Stimulated activated CD4-positive, alpha-beta T cell treated with anti-CD3 and anti-CD28 coated beads, Interleukin-12 subunit alpha, Interleukin-12 subunit beta, amount 100 ng/mL, for 48 hours (primary cell): ENCODE data around the gene MEX3B.

ENCODE experiments used
- DNase-seq, 3 donors: peaks; one replicate each; pipeline ENCODE4 v3.0.0-alpha.2; 2020; ENCODE audit warnings: low read depth in 2 of 3, low spot score in 1 of 3

Gene MEX3B

DNA sequence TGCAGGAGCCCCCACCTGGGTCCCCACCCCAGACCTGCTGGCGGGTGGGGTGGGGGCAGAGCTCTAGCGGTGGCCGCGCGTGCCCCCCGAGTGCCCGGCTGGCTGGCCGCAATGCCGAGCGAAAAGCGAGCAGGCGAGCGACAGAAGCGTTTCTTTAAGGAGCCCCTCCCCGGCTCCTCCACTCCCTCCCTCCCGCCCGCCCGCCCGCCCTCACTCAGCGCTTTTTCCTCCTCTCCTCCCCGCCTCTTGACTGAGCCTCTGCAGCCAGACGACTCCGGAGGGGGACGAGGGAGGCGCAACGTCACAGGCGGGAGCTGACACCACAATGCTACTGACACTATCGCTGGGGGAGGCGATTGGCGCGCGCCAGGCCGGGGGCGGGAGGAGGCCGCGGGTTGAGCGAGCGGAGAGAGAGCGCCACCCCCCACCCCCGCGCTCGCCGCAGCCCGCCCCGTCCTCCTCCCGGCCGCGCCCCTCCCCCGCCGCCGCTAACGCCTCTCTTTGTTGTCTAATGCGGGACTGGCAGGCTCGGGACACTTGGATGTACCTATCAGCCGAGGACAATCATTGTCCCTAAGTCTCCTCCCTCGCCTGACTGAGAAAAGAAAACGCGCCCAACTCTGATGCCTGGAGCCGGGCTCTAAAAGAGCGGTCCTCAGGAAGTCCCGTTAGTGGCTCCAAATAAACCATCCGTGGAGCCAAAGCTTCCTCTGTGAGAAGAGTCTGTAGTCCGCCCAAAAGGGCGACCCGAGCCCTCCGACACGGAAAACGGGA lies at the start of gene MEX3B:
Gene MEX3B, minus strand, starts transcription at position 127 of the 774 bp plus-strand sequence. CDS start 313 bp downstream, outside the sequence.
- peak; percentile 82 to 88 (median 88) for DNase-seq

DNA sequence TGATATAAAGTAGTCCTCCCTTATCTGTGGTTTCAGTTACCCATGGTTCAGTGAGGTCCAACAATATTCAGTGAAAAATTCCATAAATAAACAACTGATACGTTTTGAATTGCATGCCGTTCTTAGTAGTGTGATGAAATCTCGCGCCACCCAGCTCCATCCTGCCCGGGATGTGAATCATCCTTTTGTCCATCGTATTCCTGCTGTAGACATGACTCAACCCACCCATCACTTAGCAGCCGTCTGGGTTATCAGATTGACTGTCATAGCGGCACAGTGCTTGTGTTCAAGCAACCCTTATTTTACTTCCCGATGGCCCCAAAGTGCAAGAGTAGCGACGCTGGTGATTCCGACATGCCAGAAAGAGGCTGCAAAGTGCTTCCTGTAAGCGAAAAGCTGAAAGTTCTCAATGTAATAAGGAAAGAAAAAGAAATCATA lies 48.0 kb upstream of the MEX3B start:
- DNase-seq: no peak

DNA sequence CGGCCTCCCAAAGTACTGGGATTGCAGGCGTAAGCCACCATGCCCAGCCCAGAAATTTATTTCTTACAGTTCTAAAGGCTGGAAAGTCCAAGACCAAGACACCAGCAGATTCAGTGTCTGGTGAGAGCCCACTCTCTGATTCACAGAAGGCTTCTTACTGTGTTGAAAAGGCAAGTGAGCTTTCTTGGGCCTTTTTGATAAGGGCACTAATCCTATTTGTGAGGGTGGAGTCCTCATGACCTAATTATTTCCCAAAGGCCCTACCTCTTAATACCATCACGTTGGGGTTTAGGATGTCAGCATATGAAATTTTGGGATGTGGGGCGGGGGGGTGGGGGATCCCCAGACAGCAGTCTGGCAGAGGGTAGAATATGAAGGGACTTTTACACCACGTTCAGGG lies 47.5 kb upstream of the MEX3B start:
- no peak for DNase-seq

DNA sequence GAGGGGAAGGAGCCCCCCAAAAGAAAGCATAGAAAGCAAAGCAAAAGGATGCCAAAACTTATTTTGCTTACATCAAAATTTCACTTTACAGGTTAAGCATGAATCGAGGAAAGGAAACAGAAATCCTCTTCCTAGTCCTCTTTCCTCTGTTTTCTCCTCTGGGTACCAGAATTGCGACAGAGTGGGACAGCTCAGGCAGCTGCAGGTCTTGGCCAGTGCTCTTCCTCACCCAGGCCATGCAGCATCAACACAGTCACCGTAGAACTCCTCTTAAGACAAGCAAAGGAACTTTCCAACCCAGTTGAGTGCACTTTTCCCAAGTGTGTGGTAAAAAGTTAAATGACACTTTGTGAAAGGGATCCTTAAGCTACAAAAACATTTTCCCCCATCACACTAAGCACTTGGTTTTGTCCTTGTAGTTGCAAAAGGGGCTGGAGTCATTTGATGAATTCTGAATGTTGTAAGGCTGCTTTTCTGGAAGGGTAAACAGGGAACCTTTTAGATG lies 45.9 kb upstream of the MEX3B start:
- no peak for DNase-seq

DNA sequence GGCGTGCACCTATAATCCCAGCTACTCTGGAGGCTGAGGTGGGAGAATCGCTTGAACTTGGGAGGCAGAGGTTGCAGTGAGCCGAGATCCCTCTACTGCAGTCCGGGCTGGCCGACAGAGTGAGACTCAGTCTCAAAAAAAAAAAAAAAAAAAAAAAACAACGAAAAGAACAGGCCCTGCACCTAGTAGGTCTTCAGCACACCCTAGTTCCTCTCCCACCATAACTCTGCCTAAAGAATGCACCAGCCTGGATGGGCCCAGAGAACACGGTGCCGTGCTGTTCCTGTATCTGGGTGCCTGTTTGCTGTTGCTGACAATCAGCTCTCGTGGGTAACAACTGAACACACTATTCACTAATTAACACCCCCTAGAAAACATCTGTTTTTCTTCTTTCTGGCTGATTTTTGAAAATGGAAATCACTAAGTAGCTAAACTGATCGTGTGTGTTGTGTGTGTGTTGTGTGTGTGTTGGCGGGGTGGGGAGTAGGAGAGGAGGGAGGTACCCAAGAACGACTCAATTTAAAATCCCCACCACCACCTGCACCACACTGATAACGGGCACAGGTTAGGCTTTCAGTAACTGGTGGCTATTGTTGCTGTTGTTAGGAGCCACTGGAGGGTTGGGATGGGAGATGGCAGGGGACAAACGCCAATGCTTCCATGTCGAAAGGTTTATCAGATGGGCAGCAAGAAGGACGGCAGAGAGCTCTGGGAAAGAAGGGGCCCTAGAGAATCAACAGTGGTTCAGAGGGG lies 40.6 kb upstream of the MEX3B start:
- no peak for DNase-seq

DNA sequence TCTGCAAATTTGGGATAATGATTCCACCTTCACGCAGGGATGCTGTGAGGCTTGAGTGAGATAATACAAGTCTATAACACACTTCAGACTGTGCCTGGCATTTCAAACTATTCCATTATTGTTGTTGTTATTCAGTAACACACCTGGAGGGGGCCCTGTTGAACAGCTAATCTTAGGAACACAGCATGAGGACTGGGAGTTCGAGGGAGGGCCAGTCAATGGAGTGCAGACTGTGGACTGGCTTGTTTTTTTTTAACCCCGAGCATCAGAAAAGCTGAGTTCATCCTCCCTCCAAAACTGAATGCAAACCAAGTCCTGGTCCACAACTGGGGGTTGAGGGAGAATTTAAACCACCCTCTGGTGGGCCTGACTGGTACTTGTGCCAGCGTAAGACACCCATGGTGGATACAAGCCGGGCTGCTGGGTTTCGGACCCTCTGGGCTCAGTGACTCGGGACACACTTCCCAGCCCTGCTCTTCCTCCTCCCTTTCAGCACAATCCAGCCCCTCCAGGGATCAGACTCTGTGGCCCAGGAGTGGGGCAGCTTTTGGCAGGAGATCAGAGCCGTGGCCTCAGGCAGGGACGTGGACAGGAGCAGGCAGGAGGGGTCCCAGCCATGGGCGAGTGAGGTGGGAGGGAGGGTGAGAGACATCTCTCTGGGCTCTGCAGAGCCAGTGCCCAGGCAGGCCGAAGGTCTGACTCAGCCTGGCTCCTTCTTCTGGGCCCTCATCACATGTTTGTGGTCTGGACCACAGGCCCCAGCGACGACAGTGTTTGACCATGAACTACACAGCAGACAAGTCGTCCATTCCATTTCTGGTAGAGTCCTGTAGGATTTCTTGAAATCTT lies 36.3 kb upstream of the MEX3B start:
- DNase-seq: no peak

DNA sequence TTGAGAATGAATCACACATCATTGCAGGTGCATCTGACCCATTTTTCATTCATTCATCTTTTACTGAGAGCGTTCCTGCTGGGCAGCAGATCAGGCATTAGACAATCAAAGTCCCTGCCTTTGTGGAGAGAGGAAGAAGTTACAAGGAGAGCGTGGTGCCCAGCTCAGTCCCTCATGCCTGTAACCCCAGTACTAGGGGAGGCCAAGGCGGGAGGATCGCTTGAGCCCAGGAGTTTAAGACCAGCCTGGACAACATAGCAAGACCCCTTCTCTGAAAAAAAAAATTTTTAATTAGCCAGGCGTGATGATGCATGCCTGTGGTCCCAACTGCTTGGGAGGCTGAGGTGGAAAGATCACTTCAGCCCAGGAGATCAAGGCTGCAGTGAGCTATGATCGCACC lies 35.0 kb upstream of the MEX3B start:
- no peak for DNase-seq

DNA sequence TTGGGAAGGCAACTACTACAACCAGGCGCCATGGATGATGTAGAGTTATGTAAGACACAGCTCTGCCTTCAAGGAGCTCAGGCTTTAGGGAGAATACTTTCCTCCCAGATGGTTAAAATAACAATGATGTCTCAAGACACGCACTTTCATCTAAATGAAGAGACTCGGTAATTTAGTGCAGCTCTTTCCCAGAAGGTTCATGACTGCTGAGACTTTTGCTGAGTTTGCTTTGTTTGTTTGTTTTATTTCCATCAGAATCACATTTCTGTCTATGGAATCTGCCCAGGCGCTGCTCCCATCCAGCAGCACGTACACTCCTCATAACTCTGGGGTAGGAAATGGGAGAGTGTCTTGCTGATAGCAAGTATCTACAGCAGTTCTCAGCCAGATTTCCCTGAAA lies 33.9 kb upstream of the MEX3B start:
- DNase-seq: no peak

DNA sequence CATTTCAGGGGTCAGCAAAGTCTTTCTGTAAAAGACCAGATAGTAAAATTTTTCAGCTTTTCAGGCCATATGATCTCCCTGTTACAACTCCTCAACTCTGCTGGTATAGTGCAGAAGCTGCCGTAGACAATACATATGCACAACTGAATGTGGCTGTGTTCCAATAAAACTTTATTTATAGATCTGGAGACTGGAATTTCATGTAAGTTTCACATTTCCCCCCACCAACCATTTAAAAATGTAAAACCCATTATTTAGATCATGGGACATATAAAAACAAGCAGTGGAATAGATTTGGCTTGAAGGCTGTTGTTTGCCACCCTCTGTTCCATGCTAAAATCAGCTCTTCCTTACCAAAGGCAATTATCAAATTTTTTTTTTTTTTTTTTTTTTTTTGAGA lies 28.8 kb upstream of the MEX3B start:
- no peak for DNase-seq

DNA sequence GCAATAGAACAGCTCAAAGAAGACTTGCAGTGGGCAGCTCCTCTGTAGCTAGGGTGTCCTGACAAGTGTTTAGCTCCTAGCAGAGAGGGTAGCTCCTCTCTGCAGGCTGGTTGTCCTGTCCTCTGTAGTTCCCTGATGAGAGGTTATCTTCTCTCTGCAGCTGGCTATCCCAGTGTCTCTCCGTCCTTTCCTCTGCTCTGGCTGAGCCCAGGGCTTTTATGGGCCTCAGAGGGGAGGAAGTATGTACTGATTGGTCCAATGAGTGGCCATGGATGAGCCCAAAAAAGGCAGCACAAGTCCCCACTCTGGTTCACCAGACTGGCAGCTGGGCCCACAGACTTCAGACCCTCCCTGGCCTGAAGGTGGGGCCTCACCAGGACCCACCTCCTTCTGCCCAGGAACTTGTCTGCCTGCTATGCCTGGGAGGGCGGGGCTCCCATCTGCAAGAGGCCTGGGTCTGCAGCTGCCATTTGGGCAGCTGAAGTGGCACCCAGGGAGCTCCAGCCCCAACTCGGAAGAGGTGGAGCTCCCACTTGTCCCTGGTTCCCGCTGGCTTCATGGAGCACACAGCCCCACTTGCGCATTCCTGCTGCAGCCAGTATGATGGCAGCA lies 27.2 kb upstream of the MEX3B start:
- no peak for DNase-seq

DNA sequence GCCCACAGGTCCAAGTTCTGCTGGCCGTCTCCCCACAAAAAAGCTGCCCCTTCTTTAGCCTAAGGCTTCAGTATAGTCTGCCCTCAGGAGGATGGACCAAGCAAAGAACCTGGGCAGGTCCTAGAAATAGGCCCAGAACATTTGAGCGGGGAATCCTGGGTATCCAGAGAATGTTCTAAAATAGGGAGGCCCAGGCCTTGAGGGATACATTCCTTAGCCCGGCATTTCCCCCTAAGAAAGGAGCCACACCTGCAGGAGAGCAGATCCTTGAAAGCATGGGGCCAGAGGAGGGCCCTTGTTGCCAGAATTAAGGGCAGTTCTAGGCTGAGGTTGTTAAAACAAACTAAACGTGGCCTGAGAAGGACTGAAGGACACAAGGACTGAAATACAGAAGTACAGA lies 20.6 kb upstream of the MEX3B start:
- no peak for DNase-seq

DNA sequence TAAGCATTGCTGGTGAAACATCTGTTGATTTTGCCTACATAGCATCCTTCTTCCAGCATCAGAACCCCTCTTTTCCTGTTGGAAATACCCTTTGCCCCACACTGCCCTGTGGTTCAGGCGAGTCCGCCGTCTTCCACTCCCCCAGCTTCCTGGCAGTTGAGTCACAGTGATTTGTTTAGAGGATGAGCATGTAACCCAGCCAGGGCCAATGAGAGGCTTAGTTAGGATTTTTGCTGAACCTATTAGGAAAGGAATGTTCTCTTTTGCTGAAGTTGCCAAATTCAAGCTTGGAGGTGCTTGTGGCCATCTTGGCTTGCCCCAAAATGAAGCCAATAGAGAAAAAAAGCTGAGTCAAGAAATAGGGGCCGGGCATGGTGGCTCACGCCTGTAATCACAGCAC lies 19.0 kb upstream of the MEX3B start:
- DNase-seq: no peak

DNA sequence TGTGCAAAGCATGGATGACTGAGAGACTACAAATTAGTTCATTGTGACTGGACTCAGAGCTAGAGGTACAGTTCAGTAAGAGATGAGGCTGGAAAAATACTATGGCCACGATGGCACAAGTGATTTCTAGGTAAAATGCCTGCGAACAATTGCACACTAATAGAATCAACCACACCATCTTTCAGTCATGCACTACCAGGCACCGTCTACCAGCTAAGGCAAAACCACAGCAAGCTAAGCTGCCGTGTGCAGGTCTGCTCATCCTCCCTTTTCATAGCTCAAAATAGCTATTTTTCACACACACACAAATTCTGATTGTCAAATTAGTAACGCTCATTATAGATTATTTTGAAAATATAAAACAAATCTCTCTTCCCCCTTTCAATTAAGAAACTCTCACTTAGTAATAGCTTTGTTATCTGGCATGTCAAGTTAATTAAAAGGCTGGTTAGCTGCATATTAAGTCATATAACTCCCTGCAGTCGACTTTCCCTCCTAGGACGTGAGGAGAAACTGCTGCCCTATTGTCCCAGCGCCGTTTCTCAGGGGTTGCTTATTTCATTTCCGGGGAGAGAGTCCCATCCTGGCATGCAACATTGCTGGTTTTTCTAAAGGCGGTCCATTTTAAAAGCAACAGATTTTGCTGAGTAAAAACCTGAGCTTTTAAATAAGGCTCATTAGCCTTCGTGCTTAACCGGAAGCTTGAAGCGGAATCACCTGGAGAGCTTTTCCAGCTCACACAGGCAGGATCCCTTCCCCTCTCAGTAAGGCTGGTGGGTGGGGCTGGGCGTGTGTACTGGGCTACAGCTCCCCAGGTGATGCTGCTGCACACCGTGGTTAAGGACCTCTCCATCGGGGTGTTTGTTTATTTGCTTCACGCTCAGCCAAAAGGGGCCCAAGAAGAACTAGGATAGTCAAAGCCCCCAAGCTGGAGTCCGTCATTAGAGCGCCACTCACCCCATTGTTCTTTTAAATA lies 16.9 kb upstream of the MEX3B start:
- no peak for DNase-seq

DNA sequence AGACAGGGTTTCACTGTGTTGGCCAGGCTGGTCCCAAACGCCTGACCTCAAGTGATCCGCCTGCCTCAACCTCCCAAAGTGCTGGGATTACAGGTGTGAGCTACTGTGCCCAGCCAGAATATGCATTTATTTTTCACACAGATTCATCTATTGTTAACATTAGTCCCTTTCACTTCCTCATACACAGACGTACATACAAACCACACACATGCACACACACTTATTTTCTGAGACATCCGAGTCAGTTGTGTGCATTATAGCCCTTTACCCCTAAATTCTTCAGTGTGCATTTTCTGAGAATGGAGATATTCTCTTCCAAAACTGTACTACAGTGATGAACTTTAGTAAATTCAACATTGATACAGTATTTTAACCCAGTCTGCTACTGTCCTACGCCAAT lies 15.0 kb upstream of the MEX3B start:
- DNase-seq: no peak

DNA sequence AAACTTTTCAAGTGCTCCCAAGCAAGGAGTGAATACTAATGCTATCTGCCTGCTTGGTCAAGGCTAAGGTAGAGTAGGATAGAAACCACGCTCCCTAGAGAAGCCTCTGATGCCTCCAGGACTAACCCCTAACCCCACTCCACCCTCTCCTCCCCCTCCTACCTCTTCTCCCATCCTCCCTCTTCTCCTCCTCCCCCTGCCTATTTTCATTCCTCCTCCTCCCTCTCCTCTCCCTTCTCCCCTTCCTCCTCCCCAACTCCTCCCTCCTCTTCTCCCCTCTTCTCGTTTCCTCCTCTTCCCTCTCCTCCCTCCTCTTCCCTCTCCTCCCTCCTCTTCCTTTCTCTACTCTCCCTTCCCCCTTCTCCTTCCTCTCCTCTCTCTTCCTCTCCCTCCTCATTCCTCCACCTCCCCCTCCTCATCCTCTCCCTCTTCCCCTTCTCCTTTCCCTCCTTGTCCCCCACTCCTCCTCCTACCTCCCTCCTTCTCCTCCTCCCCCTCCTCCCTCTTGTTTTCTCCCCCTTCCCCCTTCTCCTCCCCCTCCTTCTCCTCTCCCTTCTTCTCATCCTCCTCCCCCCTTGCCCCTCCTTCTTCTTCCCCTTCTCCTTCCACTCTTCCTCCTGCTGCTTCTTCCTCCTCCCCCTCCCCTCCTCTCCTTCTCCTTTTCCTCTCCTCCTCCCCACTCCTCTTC lies 12.8 kb upstream of the MEX3B start:
- DNase-seq: no peak

DNA sequence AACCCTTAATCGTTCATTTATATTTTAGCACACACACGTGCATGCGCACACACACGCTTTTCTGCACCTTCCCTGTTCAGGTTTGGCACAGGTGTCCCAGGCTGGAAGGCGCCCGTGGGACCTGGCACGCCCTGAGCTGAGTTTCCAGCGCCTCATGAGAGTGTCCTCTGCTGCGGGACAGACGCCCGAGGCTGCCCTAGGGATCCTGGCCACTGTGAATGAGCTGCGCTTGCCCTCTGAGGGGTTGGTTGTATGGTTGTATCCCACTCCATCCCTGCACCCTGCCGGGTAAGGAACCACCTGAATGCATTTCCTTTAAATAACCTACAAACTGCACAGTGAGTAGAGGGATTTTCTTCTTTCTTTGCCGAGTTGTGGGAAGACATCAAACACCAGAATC lies 12.2 kb upstream of the MEX3B start:
- no peak for DNase-seq

DNA sequence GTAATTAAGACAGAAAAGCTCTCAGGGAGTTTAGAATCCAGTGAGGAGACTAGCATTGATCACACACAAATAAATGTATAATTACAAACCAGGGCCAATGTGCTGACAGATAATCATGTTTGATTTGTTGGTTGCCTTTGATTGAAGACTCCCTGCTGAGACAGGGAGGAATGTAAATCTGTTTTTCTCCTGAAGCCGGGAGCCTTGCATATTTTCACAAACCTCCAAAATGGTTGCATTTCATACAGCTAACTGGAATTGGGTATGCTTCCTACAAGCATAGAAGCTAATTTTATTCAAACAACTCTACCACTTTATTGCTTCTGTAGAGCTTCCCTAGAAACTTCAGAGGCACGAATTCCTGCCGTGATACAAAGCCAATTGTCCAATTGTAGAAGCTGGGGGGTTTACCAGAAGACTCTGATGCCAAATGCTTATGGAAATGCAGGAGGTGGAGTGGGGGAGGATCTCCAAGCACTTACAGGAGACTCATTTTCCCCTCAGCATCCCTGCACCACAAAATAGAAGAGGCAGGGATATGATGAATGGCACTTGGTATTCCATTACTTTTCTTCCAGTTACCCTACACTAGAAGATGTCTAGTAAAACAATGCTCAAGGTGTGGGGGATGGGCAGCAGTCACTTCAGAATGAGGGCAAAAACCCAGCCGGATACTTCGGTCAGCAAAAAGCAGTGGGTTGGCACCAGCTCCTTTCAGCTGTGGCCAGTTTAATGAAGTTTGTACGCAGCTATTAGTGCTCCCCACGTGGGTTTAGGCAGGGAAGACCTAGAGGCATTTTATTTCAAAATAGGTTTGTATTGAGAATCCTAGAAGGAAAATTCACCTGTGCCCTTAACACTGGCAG lies 11.4 kb upstream of the MEX3B start:
- DNase-seq: no peak

DNA sequence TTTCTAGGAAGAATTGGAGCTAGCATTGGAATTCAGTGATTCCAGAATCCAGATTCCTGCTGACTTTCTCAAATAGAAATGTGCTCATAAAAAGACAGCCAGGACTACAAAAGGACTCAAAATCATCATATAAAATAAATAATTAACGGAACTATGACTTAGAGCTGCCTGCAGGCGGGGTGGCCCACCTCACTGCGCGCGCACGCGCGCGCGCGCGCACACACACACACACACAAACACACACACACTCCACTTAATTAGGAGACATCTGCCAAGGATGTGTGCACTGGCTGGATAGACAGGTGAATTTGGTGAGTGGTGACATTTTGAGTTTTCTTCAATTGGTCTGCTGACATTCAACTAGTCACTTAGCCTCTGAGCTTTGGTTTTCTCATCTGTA lies 6.9 kb upstream of the MEX3B start:
- no peak for DNase-seq
